Activated CD4-positive, CD25-positive, alpha-beta regulatory T cell treated with anti-CD3 and anti-CD28 coated beads, Interleukin-2, amount 50 U/mL, for 16 hours (primary cell): ENCODE results near the gene ANG.

Experiments
- DNase-seq: peaks from one replicate; pipeline ENCODE4 v3.0.0-alpha.2; 2020; ENCODE audit warnings: low read depth, low spot score

Gene ANG

DNA sequence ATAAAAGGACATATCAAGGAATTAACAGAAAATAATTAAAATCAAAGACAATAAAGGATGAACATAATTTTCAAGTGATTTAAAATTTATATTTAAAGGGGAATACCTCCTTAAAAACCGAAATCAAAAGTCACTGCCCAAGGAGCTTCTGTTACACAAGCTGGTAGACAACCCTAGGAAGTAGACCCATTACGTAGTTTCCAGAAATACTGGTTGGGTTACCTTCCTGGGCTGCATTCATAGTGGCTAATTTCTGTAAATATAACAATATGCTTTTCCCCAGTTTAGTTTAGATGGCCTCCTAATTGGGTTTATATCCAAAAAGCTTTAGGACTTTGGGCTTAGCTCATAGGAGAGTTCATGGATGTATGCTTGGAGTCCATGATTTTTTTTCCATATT lies 55.0 kb downstream of the ANG start:
- DNase-seq: no peak
